ENCODE results near the gene CORO1C.

Gene CORO1C

GRCh38 chr12:108648371-108648770 is 82.9 kb downstream of the CORO1C start:
- H3K27ac ChIP-seq, result no peak overlapping the region
- no peak for TF ChIP-seq CTCF (conservative IDR thresholded peaks at IDR 0.05)

GRCh38 chr12:108647585-108648287 is 83.6 kb downstream of the CORO1C start:
- H3K27ac ChIP-seq, result no peak overlapping the region
- no peak for TF ChIP-seq CTCF (conservative IDR thresholded peaks at IDR 0.05)

- no peak overlapping the region for H3K27ac ChIP-seq
- no peak for TF ChIP-seq CTCF (conservative IDR thresholded peaks at IDR 0.05)
Observed at GRCh38 chr12:108646600-108647579, 84.4 kb downstream of the CORO1C start.

- no peak for TF ChIP-seq CTCF (conservative IDR thresholded peaks at IDR 0.05)
- H3K27ac ChIP-seq, result no peak overlapping the region
Observed at GRCh38 chr12:108645686-108646599, 85.4 kb downstream of the CORO1C start.

- H3K27ac ChIP-seq, result no peak overlapping the region
Observed at GRCh38 chr12:108644811-108645120, 86.6 kb downstream of the CORO1C start.

More at GRCh38 chr12:108644811-108645120, 86.6 kb downstream of the CORO1C start:
- TF ChIP-seq CTCF (conservative IDR thresholded peaks at IDR 0.05), result no peak
